ENCODE results near the gene PHTF1.

GRCh38 chr1:113684153-113684541, 75.1 kb downstream of the PHTF1 start:
- TF ChIP-seq, protein P1, sequence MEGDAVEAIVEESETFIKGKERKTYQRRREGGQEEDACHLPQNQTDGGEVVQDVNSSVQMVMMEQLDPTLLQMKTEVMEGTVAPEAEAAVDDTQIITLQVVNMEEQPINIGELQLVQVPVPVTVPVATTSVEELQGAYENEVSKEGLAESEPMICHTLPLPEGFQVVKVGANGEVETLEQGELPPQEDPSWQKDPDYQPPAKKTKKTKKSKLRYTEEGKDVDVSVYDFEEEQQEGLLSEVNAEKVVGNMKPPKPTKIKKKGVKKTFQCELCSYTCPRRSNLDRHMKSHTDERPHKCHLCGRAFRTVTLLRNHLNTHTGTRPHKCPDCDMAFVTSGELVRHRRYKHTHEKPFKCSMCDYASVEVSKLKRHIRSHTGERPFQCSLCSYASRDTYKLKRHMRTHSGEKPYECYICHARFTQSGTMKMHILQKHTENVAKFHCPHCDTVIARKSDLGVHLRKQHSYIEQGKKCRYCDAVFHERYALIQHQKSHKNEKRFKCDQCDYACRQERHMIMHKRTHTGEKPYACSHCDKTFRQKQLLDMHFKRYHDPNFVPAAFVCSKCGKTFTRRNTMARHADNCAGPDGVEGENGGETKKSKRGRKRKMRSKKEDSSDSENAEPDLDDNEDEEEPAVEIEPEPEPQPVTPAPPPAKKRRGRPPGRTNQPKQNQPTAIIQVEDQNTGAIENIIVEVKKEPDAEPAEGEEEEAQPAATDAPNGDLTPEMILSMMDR (IDR thresholded peaks at IDR 0.05) = no peak
- no peak for TF ChIP-seq EZH2 (IDR thresholded peaks at IDR 0.05; ENCODE audit: borderline replicate concordance, insufficient read depth, low read depth, low read length, poor library complexity, severe bottlenecking)
